HG02610 (cell line): ENCODE results near the gene ASIC4.

Experiments
- ATAC-seq: cut with Tn5 transposase; IDR thresholded peaks from one replicate; pipeline ENCODE4 v1.9.1; 2021; ENCODE audit warnings: mild to moderate bottlenecking, moderate library complexity; ENCODE audit not compliant: unreplicated experiment

ASIC4 gene

GRCh38 chr2:219565130-219566080 lies 51.1 kb downstream of the ASIC4 start:
- no peak for ATAC-seq

GRCh38 chr2:219566640-219567039 lies 52.4 kb downstream of the ASIC4 start:
- ATAC-seq: no peak

DNA sequence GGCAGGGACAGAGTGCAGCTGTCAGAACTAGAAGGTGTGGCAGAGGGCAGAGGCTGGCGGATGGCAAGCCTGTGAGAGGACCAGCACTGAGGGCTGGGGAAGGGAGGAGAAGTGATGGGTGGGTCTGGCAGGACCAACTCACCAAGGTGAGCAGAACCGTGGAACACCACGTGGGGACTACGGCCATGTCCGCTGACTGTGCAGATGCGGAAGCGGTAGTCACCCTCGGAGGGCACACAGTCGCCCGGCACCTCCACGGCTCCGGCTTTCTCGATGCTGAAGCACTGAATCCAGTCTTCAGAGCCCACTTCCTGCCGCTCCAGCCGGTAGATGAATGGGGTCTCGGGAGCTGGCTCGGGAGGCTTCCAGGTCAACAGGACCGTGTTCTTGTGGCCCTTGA lies 52.8 kb downstream of the ASIC4 start:
- ATAC-seq: no peak

DNA sequence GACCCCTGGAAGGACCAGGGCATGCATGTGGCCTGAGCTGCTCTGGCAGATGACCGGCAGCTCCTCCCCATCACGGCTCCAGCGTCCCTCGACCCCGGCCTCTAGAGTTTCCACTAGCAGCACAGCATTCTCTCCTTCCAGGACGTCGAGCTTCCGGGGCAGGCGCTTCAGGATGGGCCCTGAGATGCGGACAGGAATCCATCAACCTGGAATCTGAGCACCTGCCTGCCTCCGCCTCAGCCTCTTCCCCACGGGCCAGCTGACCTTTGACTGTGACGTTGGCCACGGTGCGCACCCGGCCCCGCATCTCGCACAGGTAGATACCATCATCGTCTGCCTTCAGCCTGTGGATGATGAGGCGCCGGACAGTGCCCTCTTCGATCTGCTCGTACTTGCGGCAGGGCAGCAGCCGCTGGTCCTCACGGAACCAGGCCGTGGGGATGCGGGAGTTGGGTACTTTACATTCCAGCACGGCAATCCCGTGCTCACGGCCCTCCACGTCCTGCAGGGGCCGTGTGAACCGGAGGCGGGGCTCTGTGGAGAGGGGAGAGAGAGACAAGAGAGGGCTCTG lies 53.6 kb downstream of the ASIC4 start:
- ATAC-seq: no peak

DNA sequence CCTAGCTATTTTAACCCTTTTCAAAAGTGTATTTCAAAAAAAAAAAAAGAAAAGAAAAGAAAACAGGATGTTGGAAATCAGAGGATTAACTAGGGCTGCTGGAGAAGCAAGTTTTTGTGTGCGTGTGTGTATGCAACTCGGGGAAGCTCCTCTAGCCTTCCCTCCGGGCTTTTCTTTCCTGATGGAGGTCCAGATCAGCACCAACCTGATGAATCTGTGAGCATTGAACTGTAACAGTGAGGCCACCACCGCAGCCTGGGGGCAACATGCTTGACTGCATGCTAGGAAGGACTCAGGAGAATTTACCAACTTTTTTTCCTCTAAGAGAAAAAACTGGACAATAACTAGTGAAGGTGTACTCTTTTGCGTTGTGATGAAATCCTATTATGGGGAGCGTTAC lies 54.8 kb downstream of the ASIC4 start:
- ATAC-seq: no peak

GRCh38 chr2:219569635-219570034 lies 55.4 kb downstream of the ASIC4 start:
- no peak for ATAC-seq

GRCh38 chr2:219570194-219570923 lies 56.1 kb downstream of the ASIC4 start:
- no peak for ATAC-seq

GRCh38 chr2:219570924-219571310 lies 56.6 kb downstream of the ASIC4 start:
- ATAC-seq: no peak

GRCh38 chr2:219571311-219572236 lies 57.3 kb downstream of the ASIC4 start, which contains the start of gene OBSL1:
Gene OBSL1, minus strand, starts transcription at chr2:219571539. Its CDS starts 307 bp downstream, at chr2:219571232.
- no peak for ATAC-seq

- no peak for ATAC-seq
Observed at GRCh38 chr2:219572237-219573001, 58.1 kb downstream of the ASIC4 start, which contains the start of gene INHA. Gene INHA, plus strand, starts transcription at chr2:219572310. Its CDS starts 65 bp downstream, at chr2:219572375.

DNA sequence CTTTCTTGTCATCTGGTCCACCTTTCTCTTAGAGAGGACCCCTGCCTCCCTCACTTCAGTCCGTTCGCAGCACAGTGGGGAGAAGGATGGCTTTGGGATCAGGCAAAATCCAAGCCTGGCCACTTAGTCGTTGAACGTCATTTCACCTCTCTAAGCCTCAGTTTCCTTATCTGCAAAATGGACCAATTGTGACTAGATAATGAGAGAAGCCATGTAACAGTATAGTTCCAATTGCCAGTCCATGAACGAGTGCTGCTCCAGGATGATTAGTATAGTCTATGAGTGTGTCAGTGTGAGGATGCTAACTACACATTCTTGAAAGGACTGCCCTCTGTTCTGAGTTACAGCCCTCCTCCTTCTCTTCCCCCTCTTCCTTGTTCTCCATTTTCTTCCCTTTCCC lies 58.9 kb downstream of the ASIC4 start:
- ATAC-seq: no peak

- ATAC-seq: no peak
Observed at GRCh38 chr2:219574484-219575311, 60.4 kb downstream of the ASIC4 start.

DNA sequence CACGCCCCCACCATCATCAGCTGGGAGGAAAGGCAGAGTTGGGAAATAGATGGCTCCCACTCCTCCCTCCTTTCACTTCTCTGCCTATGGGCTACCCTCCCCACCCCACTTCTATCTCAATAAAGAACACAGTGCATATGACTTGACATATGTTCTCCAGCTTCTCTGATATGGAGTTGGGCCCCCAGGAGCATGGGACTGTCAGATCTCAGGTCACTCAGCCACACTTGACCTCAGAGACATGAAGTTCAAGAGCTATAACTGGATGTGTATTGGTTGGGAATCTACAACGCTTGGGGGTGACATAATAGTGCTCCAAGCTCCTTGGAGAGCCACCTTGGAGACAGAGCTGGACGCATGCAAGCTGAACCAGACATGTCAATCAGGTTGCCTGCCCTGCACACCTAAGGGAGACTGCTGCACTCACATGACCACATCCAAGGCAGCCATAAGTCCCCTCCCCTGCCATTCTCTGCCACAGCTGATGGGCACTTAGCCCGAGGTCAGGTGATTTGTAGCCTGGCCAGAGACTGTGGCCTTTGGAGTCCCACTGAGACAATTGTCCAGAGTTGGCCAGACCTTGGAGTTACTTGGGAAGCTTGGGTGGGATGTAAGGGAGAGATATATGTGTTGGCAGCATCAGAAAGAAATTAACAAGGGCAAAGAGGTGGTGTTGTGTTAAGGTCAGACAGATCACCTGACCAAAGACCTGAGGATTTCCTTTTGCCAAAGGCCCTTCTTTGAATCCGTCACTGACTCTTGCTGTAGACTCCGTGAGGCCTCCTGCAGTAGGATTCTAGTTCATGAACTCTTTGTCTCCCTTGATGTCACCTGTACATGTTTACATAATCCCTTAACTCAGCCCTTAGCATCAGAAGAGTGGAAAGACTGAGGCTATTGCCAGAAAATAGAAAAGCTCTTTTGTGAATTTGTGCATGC lies 61.6 kb downstream of the ASIC4 start:
- no peak for ATAC-seq

GRCh38 chr2:219576505-219577388 lies 62.5 kb downstream of the ASIC4 start:
- ATAC-seq: no peak

- ATAC-seq: no peak
Observed at GRCh38 chr2:219578811-219579613, 64.7 kb downstream of the ASIC4 start.

DNA sequence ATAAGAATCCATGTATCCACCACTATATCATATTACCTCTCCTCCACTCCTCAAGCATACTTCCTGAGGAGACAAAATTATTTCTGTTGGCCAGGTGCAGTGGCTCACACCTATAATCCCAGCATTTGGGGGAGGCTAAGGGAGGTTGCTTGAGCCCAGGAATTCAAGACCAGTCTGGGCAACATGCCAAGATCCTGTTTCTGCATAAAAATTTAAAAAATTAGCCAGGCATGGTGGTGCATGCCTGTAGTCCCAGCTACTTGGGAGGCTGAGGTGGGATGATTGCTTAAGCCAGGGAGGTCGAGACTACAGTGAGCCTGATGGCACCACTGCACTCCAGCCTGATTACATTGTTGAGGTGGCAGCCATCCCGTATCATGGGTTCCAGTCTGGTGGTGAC lies 67.1 kb downstream of the ASIC4 start:
- no peak for ATAC-seq
